ENCODE data around the gene AFTPH.

DNA sequence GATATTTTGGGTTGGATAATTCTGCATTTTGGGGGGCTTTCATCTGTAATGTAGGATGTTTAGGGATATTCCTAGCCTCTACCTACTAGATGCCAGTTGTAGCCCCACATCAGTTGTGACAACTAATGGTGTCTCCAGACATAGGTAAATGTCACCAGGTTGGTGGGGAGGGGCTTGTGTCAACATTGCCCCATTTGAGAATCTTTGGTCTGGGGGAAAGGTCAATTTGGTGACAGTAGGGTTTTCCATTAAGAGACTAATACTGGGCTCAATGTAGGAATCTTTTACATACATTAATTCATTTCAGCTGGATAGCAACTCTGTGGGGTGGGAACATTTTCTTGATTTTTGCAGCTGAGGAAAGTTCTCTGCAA lies 6.6 kb upstream of the AFTPH start:
- TF ChIP-seq CTCF (IDR thresholded peaks at IDR 0.05) (no peak), EZH2 (IDR thresholded peaks at IDR 0.05) (no peak)
